Upper lobe of left lung (tissue), 6 donors: ENCODE results near the gene SMIM44. TPM values are rescaled to one million over a fixed set of nuclear protein-coding genes. Genes with fewer than 3 reads are reported as not detected.
A peak's percentile ranks its signal among the peaks of the same experiment; 100 is the strongest.

Source experiments
- ATAC-seq, 2 donors: fragments of 200-7000 bp; cut with Tn5 transposase; one replicate each; pipeline ENCODE4 v1.9.1; 2022; ENCODE audit warnings: mild to moderate bottlenecking in 2 of 2, moderate library complexity in 2 of 2; ENCODE audit not compliant: low FRiP score in 2 of 2
- DNase-seq, 2 donors: peaks; one replicate each; pipeline ENCODE4 v3.0.0-alpha.2; 2019 to 2020
- H3K27ac ChIP-seq, 4 donors: fragments of 200-600 bp; sonication (generic); one replicate each; pipeline ENCODE4 v1.5.1; 2016 to 2019
- H3K27me3 ChIP-seq, 4 donors: fragments of 200-600 bp; sonication (generic); one replicate each; pipeline ENCODE4 v1.5.1; 2017 to 2019
- H3K36me3 ChIP-seq, 4 donors: fragments of 200-600 bp; sonication (generic); one replicate each; pipeline ENCODE4 v1.5.1; 2016 to 2019
- H3K4me1 ChIP-seq, 4 donors: fragments of 200-600 bp; sonication (generic); one replicate each; pipeline ENCODE4 v1.5.1; 2018 to 2019
- H3K4me3 ChIP-seq, 4 donors: fragments of 200-600 bp; sonication (generic); one replicate each; pipeline ENCODE4 v1.5.1; 2017 to 2019; ENCODE audit warnings: mild to moderate bottlenecking in 2 of 4, moderate library complexity in 1 of 4
- H3K9me3 ChIP-seq, 4 donors: fragments of 200-600 bp; sonication (generic); one replicate each; pipeline ENCODE4 v1.5.1; 2018 to 2019
- EP300 ChIP-seq, 4 donors: sonication (generic); formaldehyde crosslinking; IDR thresholded peaks; one replicate each; pipeline ENCODE4 v1.5.1; 2017; ENCODE audit warnings: antibody characterized with exemption in 4 of 4, control low read depth in 2 of 4
- POLR2A ChIP-seq, 4 donors: fragments of 450-650 bp; IDR thresholded peaks; one replicate each; pipeline ENCODE4 v1.5.1; 2016 to 2017; ENCODE audit warnings: antibody characterized with exemption in 4 of 4, mild to moderate bottlenecking in 2 of 4
- POLR2AphosphoS5 ChIP-seq, 2 donors: sonication (generic); formaldehyde crosslinking; IDR thresholded peaks; one replicate each; pipeline ENCODE4 v1.5.1; 2017; ENCODE audit warnings: antibody characterized with exemption in 2 of 2
- WGBS, 2 donors: methylation state at CpG; one replicate each; pipeline ENCODE4 v1.1.5; 2017 to 2018; 5-methylcytosine and 5-hydroxymethylcytosine counted together
- total RNA-seq, 6 donors: library from RNA; depleted of rRNA in 4 of 6; stranded (reverse); fragments of >200 nt in 4 of 6; gene quantifications; one replicate each; pipeline versions ENCODE4 v1.1.0 to v1.2.1, GENCODE V29; 2016 to 2021
- TF ChIP-seq, protein P1 (sequence below), 6 experiments: fragments of 450-650 bp in 4 of 6; fragments of 200-600 bp in 2 of 6; sonication (generic) in 2 of 6; IDR thresholded peaks; one replicate each; pipeline ENCODE4 v1.5.1; 2016 to 2019; ENCODE audit warnings: antibody characterized with exemption in 6 of 6
- donor health status: DM: no; HTN: no; CAD: no; lungs with moderate emphysema.
- donor health status: DM: no; HTN: yes; CAD: no; lungs with severe emphysema.

Gene SMIM44
- total RNA-seq, 6 donors from 2014 or later = not detected

DNA sequence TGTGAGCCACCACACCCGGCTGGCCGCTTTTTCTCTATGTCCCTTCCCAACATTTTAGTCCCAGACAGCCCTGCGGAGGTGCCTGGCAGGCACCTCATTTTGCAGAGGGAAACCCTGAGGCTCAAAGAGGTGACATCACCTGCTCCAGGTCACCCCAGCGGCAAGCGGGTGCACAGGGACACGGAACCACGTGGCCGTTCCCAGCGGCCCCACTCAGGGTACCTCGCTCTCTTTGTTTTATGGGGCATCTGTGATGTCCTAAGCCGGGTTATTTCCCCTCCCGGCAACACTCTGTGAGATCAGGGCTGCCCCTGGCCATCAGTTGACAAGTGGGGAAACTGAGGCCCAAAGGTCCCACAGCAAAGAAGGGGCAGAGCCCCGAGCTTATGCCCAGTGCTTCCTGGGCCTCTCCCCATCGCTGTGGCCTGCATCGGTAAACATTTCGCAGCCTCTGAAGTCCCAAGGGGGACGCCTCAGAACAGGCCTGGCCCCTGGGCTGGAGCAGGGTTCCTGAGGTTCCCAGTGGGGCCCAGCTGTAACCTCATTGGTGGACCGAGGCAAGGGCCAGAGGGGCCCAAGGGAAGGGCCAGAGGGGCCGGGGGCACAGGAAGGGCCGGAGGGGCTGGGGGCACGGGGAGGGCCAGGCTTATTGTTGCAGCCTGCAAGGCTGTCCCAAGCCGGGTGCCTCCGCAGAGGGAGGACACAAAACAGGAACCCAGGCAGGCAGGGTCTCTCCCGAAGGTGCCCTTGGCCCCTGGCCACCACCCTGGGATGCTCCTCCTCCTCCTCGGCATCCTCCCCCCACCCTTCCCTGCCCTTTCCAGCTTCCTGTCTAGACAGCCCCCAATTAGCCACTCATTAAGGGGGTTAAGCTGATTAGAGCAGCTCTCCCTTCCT is 41.9 kb downstream of the SMIM44 start:
- Histone ChIP-seq H3K27ac (peak overlapping the region in 3 of 4 donors; percentile 70 to 80 (median 76)), H3K4me3 (no peak overlapping the region), H3K4me1 (peaks cover 27 to 56% (median 46%) of the 10 kb centered on the region in 4 donors), H3K27me3 (no peaks in the 10 kb centered on the region), H3K36me3 (peaks cover 3 to 86% (median 46%) of the 10 kb centered on the region in 4 donors), H3K9me3 (no peaks in the 10 kb centered on the region)
- peak in 1 of 2 donors; percentile 65 for DNase-seq
- WGBS, 2 donors = 81 to 88% methylated on average over 18 to 24 of the region's 25 CpGs
- ATAC-seq = no peak
- TF ChIP-seq EP300 (IDR thresholded peaks at IDR 0.05) (no peak), POLR2AphosphoS5 (IDR thresholded peaks at IDR 0.05) (no peak), POLR2A (IDR thresholded peaks at IDR 0.05) (no peak)
- TF ChIP-seq, protein P1, sequence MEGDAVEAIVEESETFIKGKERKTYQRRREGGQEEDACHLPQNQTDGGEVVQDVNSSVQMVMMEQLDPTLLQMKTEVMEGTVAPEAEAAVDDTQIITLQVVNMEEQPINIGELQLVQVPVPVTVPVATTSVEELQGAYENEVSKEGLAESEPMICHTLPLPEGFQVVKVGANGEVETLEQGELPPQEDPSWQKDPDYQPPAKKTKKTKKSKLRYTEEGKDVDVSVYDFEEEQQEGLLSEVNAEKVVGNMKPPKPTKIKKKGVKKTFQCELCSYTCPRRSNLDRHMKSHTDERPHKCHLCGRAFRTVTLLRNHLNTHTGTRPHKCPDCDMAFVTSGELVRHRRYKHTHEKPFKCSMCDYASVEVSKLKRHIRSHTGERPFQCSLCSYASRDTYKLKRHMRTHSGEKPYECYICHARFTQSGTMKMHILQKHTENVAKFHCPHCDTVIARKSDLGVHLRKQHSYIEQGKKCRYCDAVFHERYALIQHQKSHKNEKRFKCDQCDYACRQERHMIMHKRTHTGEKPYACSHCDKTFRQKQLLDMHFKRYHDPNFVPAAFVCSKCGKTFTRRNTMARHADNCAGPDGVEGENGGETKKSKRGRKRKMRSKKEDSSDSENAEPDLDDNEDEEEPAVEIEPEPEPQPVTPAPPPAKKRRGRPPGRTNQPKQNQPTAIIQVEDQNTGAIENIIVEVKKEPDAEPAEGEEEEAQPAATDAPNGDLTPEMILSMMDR (IDR thresholded peaks at IDR 0.05) = no peak

- DNase-seq (peak in 1 of 2 donors; percentile 53), ATAC-seq (peak in 1 of 2 donors; percentile 60)
- WGBS, 2 donors = 69 to 84% methylated on average over 10 to 11 of the region's 13 CpGs
- Histone ChIP-seq H3K27me3 (no peaks in the 10 kb centered on the region), H3K4me3 (no peak overlapping the region), H3K36me3 (peaks cover 3 to 83% (median 41%) of the 10 kb centered on the region in 4 donors), H3K27ac (peak overlapping the region in 1 of 4 donors; percentile 16), H3K9me3 (no peaks in the 10 kb centered on the region), H3K4me1 (peaks cover 26 to 49% (median 43%) of the 10 kb centered on the region in 4 donors)
- TF ChIP-seq, protein P1 (IDR thresholded peaks at IDR 0.05) = peak in 5 of 6 experiments; percentile 34 to 57 (median 43)
- TF ChIP-seq POLR2AphosphoS5 (IDR thresholded peaks at IDR 0.05) = no peak
Measured at GRCh38 chr19:3440082-3440481, 43.2 kb downstream of the SMIM44 start.

DNA sequence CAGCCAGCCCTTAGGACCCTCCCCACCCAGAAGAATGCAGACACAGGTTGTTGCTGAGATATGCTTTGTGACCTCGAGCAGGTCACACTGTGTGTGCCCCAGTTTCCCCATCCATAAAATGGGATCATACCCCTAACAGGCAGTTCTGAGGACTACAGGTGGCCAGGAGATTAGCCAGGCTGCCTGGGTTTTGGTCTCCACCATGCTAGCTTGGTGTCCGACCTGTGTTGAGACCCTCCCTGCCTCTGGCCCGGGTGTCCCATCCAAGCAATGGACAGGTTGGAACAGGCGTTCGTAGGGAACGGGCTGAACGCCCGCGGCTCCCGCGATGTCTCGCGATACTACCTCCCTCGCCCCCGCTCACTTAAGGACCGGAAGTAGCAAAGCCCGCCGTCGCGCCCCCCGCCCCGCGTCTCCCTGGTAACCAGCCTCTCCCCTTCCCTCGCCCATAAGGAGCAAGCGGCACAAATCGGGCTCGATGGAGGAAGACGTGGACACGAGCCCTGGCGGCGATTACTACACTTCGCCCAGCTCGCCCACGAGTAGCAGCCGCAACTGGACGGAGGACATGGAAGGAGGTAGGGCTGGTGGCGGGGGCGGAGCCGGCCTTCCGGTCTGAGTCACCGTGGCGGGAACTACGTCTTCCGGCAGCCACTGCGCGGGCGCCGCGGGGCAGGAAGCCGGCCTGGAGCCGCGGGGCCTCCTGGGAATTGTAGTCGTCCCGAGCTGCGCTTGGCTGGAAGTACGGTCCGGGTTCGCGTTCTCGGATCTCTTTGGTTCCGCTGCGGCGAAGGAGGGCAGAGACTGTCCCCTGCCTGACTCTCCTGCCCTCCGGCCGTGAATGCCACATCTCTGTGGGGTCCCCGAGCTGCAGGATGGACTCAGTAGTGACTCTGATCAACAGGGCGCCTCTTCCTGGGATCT is 48.3 kb downstream of the SMIM44 start:
- peaks cover 26 to 35% (median 28%) of the 10 kb centered on the region in 4 donors for H3K4me1 ChIP-seq

More for the DNA sequence above, 48.3 kb downstream of the SMIM44 start:
- ATAC-seq (peak; percentile 97 to 98), DNase-seq (peak; percentile 95 to 99)
- Histone ChIP-seq H3K9me3 (no peaks in the 10 kb centered on the region), H3K27me3 (no peaks in the 10 kb centered on the region), H3K36me3 (peaks cover 3 to 69% (median 35%) of the 10 kb centered on the region in 4 donors), H3K4me3 (peak overlapping the region in 3 of 4 donors; percentile 46 to 60 (median 54)), H3K27ac (peak overlapping the region; percentile 80 to 94 (median 86))
- 17 to 40% methylated on average over 3 to 18 of the region's 67 CpGs for WGBS, 2 donors
- TF ChIP-seq POLR2AphosphoS5 (IDR thresholded peaks at IDR 0.05) (peak; percentile 80 to 94), POLR2A (IDR thresholded peaks at IDR 0.05) (peak in 1 of 4 donors; percentile 58), EP300 (IDR thresholded peaks at IDR 0.05) (peak in 1 of 4 donors; percentile 74)
- TF ChIP-seq, protein P1 (IDR thresholded peaks at IDR 0.05) = peak in 3 of 6 experiments; percentile 19 to 36 (median 35)
